Measurements from ENCODE around the gene WDR90.

- TF ChIP-seq CTCF (IDR thresholded peaks at IDR 0.05) = no peak
- no peak for TF ChIP-seq POLR2A (IDR thresholded peaks at IDR 0.05)
Observed at GRCh38 chr16:704047-704446, 54.9 kb downstream of the WDR90 start.
